GM21367 (cell line): ENCODE measurements around the gene SNU13.
A peak's percentile ranks its signal among the peaks of the same experiment; 100 is the strongest.
"Not testable (repeated sequence)": the region's sequence is repeated elsewhere in the genome, so short reads cannot be mapped to it uniquely, and the experiment has no call there.

Experiments used
- ATAC-seq: cut with Tn5 transposase; IDR thresholded peaks from one replicate; pipeline ENCODE4 v1.9.1; 2021; ENCODE audit not compliant: unreplicated experiment

Gene SNU13

GRCh38 chr22:41682033-41682807 lies 6.4 kb downstream of the SNU13 start:
- peak; percentile 56 for ATAC-seq

- ATAC-seq, result no peak
These were observed 7.1 kb downstream of the SNU13 start for GRCh38 chr22:41681616-41682015.

- no peak for ATAC-seq
These were observed 12.5 kb downstream of the SNU13 start for GRCh38 chr22:41676134-41676533.

- ATAC-seq, result no peak
These were observed 13.8 kb downstream of the SNU13 start for GRCh38 chr22:41674846-41675340.

- no peak for ATAC-seq
These were observed 15.7 kb downstream of the SNU13 start for GRCh38 chr22:41672780-41673509.

- not testable (repeated sequence) for ATAC-seq
These were observed 16.6 kb downstream of the SNU13 start for GRCh38 chr22:41672096-41672495.

GRCh38 chr22:41668971-41669911 lies 19.4 kb downstream of the SNU13 start:
- no peak for ATAC-seq

- ATAC-seq, result no peak
These were observed 23.7 kb downstream of the SNU13 start for GRCh38 chr22:41664951-41665350.

- no peak for ATAC-seq
These were observed 24.2 kb downstream of the SNU13 start for GRCh38 chr22:41664490-41664889.

- ATAC-seq, result not testable (repeated sequence)
These were observed 25.1 kb downstream of the SNU13 start for GRCh38 chr22:41663594-41663993.

- no peak for ATAC-seq
These were observed 27.0 kb downstream of the SNU13 start for GRCh38 chr22:41661713-41662112.

- ATAC-seq, result no peak
These were observed 27.6 kb downstream of the SNU13 start for GRCh38 chr22:41661088-41661487.

- ATAC-seq, result no peak
These were observed 28.3 kb downstream of the SNU13 start for GRCh38 chr22:41660416-41660815.

GRCh38 chr22:41659941-41660340 lies 28.7 kb downstream of the SNU13 start:
- no peak for ATAC-seq

GRCh38 chr22:41658869-41659268 lies 29.8 kb downstream of the SNU13 start:
- ATAC-seq, result no peak

- ATAC-seq, result no peak
These were observed 31.0 kb downstream of the SNU13 start for GRCh38 chr22:41657709-41658108.

- ATAC-seq, result no peak
These were observed 32.1 kb downstream of the SNU13 start for GRCh38 chr22:41656556-41656955.

GRCh38 chr22:41654322-41654721 lies 34.3 kb downstream of the SNU13 start:
- no peak for ATAC-seq

GRCh38 chr22:41650821-41651220 lies 37.8 kb downstream of the SNU13 start:
- ATAC-seq, result no peak

GRCh38 chr22:41650229-41650628 lies 38.4 kb downstream of the SNU13 start:
- ATAC-seq, result no peak

- ATAC-seq, result no peak
These were observed 40.2 kb downstream of the SNU13 start for GRCh38 chr22:41648432-41648831.
